ENCODE measurements around the gene PROB1.

PROB1 gene

DNA sequence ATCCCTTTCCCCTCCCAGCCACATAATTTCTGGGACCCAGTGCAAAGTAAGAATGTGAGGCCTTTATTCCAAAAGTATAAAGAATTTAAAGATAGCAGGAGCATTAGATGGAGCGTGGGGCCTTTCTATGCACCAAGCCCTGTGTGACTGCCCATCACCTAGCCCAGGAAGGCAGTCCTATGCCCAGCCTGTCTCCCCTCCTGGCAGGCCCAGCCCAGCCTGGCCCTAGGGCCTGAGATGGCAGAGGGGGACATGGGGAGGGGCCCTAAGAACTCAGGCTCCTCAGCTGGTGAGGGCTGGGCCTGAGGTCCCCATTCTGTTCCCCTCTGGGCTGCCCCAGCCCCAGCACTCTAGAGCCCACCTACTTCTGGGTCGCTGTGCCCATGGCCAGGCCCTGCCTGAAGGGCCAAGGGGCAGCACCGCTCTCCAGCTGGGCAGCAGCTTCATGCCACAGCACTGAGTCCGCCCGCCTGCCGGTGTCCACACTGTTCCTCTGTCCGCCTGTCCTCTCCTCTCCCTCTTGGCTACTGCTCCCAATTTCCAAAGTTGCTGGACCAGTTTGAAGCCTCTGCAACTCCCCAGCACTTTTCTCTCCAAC is 10.8 kb downstream of the PROB1 start:
- H3K9me3 Mint-ChIP-seq = no peaks in the 10 kb centered on the region
- peaks cover 25% of the 10 kb centered on the region for H3K4me1 Mint-ChIP-seq (ENCODE audit: low read depth)
- peaks cover 15% of the 10 kb centered on the region for H3K27me3 Mint-ChIP-seq
- H3K4me3 Mint-ChIP-seq = no peak overlapping the region
- intact Hi-C loops (cut with micrococcal nuclease) = no loop called here
- no peaks in the 10 kb centered on the region for H3K36me3 Mint-ChIP-seq (ENCODE audit: low read depth)
- H3K27ac Mint-ChIP-seq = peak overlapping the region; percentile 33

DNA sequence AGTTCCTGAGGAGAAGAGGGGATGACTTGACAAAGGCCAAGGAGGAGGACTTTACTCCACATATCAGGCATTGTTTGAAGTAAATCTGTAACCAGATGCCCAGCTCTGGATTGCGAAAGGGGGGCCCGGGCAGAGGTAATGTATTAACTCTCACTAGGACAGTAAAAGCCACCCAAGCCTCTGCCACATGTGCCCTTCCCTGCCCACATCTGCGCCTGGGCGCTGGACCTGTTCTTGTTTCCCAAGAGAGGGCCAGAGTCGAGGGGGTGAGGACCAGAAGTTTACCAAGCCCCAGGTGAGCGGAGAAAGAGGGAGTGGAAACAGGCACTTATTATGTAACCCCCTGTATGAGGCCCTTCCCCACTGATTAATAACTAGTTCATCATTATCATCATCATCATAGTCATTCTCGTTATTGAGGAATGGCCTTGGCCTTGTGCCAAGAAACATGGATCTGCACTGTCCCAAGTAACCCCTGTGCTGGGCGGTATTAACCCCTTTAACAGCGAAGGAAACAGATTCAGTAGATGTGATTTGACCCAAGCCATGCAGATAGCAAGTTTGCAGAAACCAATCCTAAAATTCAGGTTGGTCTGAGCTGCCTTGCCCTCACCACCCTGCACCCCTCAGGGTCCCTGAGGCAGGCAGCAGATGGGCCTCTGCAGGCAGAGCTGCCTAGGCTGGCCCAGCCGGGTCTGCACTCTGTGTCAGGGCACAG is 11.5 kb downstream of the PROB1 start, which contains the start of gene SLC23A1:
Gene SLC23A1 (minus strand): TSS at position 23 of the 718 bp plus-strand sequence. CDS start 44 bp downstream, outside the sequence.
- Mint-ChIP-seq H3K27me3 (peaks cover 15% of the 10 kb centered on the region), H3K4me1 (ENCODE audit: low read depth) (peaks cover 23% of the 10 kb centered on the region), H3K4me3 (no peak within 1 kb of the TSS), H3K27ac (no peak within 1 kb of the TSS), H3K36me3 (ENCODE audit: low read depth) (no peaks in the 10 kb centered on the region), H3K9me3 (no peaks in the 10 kb centered on the region)
- intact Hi-C loops (cut with micrococcal nuclease) = no loop called here

DNA sequence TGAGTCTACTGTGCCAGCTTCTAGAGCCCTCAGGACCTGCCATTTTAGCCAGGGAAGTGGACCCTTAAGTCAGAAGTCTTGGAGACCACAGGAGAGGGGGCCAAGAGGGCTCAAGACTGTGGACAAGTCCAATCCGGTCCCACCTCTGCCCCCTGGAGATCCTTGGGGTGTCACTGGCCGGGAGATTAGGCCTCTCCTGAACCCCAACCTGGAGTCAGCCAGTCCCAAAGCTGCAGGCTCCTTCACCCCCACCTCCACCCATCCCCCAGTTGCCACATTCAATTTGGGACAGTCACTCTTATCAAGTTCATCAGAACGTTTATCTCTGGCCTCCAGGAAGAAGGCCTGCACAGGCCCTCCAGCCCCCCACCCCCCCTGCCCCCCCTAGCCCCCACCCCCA is 12.1 kb downstream of the PROB1 start:
- H3K27ac Mint-ChIP-seq = no peak overlapping the region
- H3K36me3 Mint-ChIP-seq (ENCODE audit: low read depth) = no peaks in the 10 kb centered on the region

DNA sequence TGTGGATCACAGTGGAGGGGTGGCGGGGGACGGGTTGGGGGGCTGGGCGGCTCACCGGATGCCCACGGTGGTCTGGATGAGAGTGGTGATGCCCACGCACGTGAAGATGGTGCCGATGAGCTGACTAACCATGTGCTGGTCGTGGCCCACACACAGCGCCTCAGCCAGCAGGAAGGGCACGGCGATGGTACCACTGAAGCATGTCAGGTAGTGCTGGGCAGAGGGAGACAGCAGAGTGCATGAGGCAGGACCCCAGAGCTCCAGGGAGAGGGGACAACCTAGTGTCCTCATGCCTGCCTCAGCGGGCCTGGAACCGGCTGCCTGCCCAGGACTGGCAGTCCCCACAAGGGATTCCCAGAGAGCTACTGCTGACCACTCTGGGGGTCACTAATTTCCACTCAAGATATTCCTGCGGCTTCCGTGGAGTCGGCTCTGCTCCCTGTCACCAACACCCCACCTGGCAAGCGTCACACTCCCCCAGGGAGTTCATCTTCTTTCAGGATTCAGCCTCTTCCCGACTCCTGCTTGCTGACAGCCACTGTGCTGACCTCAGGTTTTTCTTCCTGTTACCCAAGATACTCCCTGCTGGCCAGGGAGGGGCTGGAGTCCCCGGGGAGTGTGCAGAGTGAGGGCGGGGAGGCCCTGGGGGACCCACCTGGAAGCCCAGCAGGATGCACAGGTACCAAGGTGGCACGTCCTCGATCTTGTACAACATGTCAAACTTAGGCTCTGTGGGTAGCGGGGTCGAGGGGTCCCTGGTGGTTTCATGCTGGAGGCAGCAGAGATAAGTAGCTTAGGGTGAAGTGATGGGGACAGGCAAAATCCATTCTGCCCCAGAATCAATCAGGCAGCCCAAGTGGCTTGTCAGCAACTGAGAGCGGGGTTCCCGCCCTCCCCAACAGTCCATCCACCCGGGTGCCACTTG is 12.8 kb downstream of the PROB1 start:
- H3K9me3 Mint-ChIP-seq = no peaks in the 10 kb centered on the region
- H3K4me3 Mint-ChIP-seq = no peak overlapping the region
- H3K4me1 Mint-ChIP-seq (ENCODE audit: low read depth) = peaks cover 15% of the 10 kb centered on the region
- intact Hi-C loops (cut with micrococcal nuclease) = no loop called here
- H3K27ac Mint-ChIP-seq = no peak overlapping the region
- H3K27me3 Mint-ChIP-seq = peaks cover 8% of the 10 kb centered on the region
- peaks cover 3% of the 10 kb centered on the region for H3K36me3 Mint-ChIP-seq (ENCODE audit: low read depth)

More for the DNA sequence above, 12.1 kb downstream of the PROB1 start:
- Mint-ChIP-seq H3K4me1 (ENCODE audit: low read depth) (peaks cover 16% of the 10 kb centered on the region), H3K4me3 (no peak overlapping the region), H3K27me3 (peaks cover 10% of the 10 kb centered on the region), H3K9me3 (no peaks in the 10 kb centered on the region)
- intact Hi-C loops (cut with micrococcal nuclease) = no loop called here

DNA sequence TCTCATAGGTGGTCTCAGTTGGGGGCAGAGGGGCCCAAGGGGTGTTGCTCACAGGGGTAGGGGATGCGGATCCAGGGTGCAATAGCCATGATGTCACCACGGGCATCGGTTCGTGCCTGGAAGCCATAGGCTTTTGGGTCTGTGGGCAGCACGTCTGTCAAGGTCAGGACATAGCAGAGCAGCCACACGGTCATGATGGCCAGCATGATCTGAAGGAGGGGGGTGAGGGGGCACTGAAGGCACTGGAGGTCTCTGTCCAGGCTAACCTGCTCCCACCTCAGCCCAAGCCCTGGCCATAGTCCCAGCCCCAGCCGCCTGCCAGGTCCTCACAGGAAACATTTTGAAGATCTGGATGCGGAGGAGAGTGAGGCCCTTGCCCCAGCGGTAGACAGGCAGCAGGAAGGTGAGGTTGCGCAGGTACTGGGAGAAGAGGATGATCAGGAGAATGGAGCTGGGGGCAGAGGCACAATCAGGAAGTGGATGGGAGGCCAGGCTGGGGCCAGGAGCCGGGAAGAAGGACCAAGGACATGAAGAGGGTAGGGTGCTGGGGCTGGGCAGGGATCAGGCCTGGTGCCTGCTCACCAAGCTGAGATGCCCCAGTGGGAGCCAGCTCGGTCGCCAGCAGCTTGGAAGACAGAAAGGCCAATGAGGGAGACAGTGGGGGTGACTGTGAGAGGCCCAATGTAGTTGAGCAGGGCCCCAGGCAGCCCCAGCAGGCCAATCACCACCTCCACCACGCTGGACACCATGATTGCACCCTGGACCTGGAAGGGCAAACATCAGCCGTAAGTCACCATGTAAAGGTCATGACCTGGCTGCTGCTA is 15.1 kb downstream of the PROB1 start:
- intact Hi-C loops (cut with micrococcal nuclease) = no loop called here
- H3K27ac Mint-ChIP-seq = no peak overlapping the region
- no peak overlapping the region for H3K4me3 Mint-ChIP-seq
- H3K9me3 Mint-ChIP-seq = no peaks in the 10 kb centered on the region
- H3K4me1 Mint-ChIP-seq (ENCODE audit: low read depth) = peaks cover 7% of the 10 kb centered on the region
- peaks cover 9% of the 10 kb centered on the region for H3K36me3 Mint-ChIP-seq (ENCODE audit: low read depth)
- peaks cover 6% of the 10 kb centered on the region for H3K27me3 Mint-ChIP-seq

DNA sequence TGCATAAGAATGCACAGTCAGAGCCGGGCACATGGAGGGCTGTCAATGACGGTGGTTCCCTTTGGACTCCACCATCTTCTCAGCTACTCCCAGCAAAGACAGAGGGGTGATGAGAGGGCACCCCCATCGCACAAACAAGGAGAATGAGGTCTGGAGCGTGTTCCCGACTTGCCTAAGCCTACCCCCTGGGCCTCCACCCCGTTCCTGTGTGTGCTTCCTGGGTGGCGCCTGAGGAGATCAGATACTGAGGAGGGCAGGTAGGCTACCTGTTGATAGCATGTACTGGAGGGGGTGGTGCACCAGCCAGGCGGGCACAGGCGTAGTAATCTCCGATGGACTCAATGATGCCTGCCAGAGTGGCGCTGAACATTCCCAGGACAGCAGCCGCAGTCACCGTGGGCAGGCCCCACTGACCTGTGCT is 16.0 kb downstream of the PROB1 start:
- peaks cover 5% of the 10 kb centered on the region for H3K27me3 Mint-ChIP-seq
- H3K36me3 Mint-ChIP-seq (ENCODE audit: low read depth) = peaks cover 15% of the 10 kb centered on the region
- H3K4me1 Mint-ChIP-seq (ENCODE audit: low read depth) = no peaks in the 10 kb centered on the region
- intact Hi-C loops (cut with micrococcal nuclease) = no loop called here
- H3K27ac Mint-ChIP-seq = no peak overlapping the region
- H3K4me3 Mint-ChIP-seq = no peak overlapping the region
- H3K9me3 Mint-ChIP-seq = no peaks in the 10 kb centered on the region

DNA sequence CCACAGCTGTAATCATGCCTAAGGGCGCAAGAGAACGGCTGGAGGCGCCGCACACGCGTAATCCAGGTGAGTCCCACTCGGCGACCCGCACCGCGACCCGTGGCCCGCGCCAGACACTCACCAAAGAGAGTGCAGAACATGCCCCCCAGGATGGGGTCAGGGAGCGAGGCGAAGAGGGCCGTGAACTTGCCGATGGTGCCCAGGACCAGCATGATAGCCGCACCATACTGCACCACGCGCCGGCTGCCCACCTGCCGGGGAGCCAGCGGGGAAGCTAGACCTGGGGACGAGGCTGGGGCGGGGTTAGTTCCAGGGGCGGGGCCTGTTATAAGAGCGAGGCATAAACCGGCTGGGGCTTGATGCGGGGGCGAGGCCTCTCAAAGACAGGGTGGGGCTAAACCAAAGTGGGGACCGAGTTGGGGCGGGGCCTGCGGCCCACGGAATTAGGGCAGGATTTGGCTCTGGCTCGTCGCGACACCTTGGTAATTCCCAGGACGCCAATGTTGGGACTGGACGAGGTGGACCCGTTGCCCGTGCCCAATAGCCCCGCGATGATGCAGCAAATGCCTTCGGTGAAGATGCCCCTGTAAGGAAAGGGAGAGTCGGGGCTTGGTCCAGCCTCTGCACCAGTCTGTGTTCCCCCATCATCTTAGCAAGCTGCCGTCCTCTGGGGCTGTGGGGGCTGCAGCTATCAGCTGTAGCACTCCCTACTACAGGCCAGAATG is 16.6 kb downstream of the PROB1 start:
- intact Hi-C loops (cut with micrococcal nuclease) = no loop called here
- H3K4me1 Mint-ChIP-seq (ENCODE audit: low read depth) = no peaks in the 10 kb centered on the region
- H3K27ac Mint-ChIP-seq = no peak overlapping the region
- H3K4me3 Mint-ChIP-seq = no peak overlapping the region
- H3K36me3 Mint-ChIP-seq (ENCODE audit: low read depth) = peaks cover 22% of the 10 kb centered on the region
- H3K27me3 Mint-ChIP-seq = peaks cover 5% of the 10 kb centered on the region
- no peaks in the 10 kb centered on the region for H3K9me3 Mint-ChIP-seq

DNA sequence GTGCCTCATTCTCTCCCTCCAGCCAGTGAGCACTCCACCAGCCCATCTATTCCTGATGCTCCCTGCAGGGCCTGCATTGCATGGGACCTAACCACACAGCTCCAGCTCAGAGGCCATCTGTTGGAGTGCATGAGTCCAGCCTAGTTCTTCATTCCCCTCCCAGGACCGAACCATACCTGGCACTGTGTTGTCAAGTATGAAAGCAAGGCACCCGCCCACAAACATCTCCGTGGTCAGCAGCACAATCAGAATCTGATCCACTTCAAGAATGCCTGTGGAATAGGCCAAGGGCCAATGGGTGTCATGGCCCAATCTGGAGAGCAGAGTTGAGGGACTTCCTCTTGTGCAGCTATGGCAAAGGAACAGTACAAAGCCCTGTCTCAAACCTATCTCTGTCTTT is 17.7 kb downstream of the PROB1 start:
- Mint-ChIP-seq H3K4me3 (no peak overlapping the region), H3K27me3 (peaks cover 5% of the 10 kb centered on the region), H3K27ac (no peak overlapping the region), H3K36me3 (ENCODE audit: low read depth) (peaks cover 32% of the 10 kb centered on the region), H3K4me1 (ENCODE audit: low read depth) (no peaks in the 10 kb centered on the region), H3K9me3 (no peaks in the 10 kb centered on the region)
- intact Hi-C loops (cut with micrococcal nuclease) = no loop called here

DNA sequence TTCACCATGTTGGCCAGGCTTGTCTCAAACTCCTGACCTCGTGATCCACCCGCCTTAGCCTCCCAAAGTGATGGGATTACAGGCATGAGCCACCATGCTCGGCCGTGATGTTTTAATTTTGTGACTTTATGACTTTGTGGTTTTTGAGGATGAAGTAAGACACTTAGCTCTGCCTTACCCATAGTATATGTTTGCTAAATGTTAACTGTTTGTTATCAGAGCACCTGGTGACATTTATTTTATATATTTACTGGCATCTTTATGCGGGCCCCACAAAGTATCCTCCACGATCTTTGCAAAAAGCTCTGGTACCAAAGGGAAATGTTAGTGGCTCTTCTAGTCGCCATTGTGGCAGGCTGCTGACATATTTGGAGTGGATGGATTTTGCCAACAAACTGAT is 18.5 kb downstream of the PROB1 start:
- Mint-ChIP-seq H3K4me3 (no peak overlapping the region), H3K27me3 (peaks cover 5% of the 10 kb centered on the region), H3K9me3 (no peaks in the 10 kb centered on the region), H3K4me1 (ENCODE audit: low read depth) (no peaks in the 10 kb centered on the region), H3K36me3 (ENCODE audit: low read depth) (peaks cover 40% of the 10 kb centered on the region), H3K27ac (no peak overlapping the region)
- intact Hi-C loops (cut with micrococcal nuclease) = no loop called here

DNA sequence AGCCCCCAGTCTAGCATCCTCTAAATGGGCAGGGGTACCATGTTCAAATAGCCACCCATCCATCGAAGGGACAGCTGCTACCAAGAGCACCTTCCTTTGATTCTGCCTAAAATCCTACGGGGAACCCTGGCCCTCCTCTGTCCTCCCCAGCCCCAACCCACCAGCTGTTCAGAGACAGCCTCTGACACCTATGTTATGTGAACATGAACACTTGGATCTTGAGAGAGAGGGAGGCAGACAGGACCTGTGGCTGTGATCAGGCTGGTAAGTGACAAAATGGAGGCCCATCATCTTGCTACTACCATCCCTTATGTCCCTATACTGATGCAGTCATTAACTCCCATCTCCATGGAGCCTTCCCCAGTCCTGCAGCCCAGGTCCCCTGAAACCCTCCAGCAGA is 20.0 kb downstream of the PROB1 start:
- H3K4me3 Mint-ChIP-seq = no peak overlapping the region
- H3K27ac Mint-ChIP-seq = no peak overlapping the region
- peaks cover 5% of the 10 kb centered on the region for H3K27me3 Mint-ChIP-seq
- no peaks in the 10 kb centered on the region for H3K9me3 Mint-ChIP-seq
- intact Hi-C loops (cut with micrococcal nuclease) = no loop called here
- H3K4me1 Mint-ChIP-seq (ENCODE audit: low read depth) = no peaks in the 10 kb centered on the region
- H3K36me3 Mint-ChIP-seq (ENCODE audit: low read depth) = peaks cover 49% of the 10 kb centered on the region

DNA sequence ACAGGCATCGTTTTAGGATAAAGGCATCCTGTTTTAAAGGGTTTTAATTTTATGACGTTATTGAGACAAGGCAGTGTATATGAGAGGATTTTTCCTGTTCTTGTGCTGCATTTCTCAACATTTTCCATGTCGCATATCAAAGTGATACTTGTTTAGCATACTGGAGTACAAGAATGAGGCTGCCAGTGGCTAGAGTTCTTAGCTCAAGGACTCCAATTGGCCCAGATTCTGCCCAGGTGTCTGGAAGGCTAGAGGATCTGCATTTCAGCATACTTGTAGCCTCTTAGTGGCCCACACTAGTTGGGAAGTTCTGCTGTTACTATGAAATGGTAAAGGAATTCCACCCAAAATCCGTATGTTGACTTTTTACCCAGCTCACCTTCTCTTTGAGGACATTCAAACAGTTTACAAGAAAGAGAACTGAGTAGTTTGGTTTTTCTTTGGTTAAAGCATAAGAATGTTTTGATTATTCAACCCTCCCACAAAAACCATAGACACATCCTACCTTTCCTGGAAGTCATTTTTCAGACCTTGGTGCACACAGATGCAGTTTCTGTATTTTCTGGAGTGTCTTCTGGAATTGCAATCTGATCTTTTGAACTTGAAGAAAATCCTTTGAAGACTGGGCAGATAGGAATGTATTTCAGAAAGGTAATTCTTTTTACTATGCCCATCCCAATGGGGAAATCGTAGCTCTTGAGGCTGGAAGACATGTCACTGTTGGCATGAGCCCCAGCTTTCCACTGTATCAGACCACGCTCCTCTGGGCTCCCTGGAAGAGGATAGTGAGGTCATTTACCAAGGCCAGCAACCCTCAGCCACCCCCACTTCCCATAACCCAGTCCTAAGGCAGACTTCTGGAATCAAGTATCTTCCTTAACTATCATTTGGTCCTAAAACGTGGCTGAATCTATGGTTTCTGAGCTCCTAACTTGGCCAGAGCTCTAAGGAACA is 23.1 kb downstream of the PROB1 start:
- Mint-ChIP-seq H3K27me3 (no peaks in the 10 kb centered on the region), H3K27ac (no peak overlapping the region), H3K36me3 (ENCODE audit: low read depth) (peaks cover 70% of the 10 kb centered on the region), H3K4me3 (no peak overlapping the region), H3K4me1 (ENCODE audit: low read depth) (no peaks in the 10 kb centered on the region), H3K9me3 (no peaks in the 10 kb centered on the region)
- intact Hi-C loops (cut with micrococcal nuclease) = no loop called here

DNA sequence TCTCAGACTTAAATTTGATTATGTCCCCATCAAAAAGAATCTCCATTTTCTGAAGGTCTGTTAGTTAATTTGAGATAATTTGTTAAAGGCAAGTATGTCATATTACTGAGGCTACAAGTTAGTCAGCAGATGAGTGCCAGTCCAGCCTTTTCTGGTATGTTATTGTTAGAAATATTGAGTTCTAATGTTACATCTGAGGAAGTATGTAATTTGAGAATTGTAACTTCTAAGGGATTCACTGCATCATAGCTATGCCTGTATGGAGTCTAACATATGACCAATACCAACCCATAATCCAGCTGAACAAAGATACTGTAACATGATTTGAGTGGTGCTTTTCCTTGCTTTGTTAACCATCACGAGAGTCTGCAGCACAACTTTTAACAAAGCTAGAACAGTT is 25.7 kb downstream of the PROB1 start:
- no peaks in the 10 kb centered on the region for H3K4me1 Mint-ChIP-seq (ENCODE audit: low read depth)
- no peaks in the 10 kb centered on the region for H3K27me3 Mint-ChIP-seq
- no peak overlapping the region for H3K27ac Mint-ChIP-seq
- no peak overlapping the region for H3K4me3 Mint-ChIP-seq
- peaks cover 90% of the 10 kb centered on the region for H3K36me3 Mint-ChIP-seq (ENCODE audit: low read depth)
- intact Hi-C loops (cut with micrococcal nuclease) = no loop called here
- no peaks in the 10 kb centered on the region for H3K9me3 Mint-ChIP-seq
